ENCODE measurements around the gene TMEM86B. TPM values are rescaled to one million over a fixed set of nuclear protein-coding genes. Genes with fewer than 3 reads are reported as not detected.

TMEM86B gene
- total RNA-seq, 2 donors from 2014 or later, result 2.2 to 2.9 TPM

GRCh38 chr19:55246462-55247451 lies 18.2 kb upstream of the TMEM86B start:
- DNase-seq, result no peak
- no peak for ATAC-seq
- intact Hi-C loops (cut with DNase I, micrococcal nuclease), result no loop called here

GRCh38 chr19:55245236-55245904 lies 16.8 kb upstream of the TMEM86B start:
- ATAC-seq, result no peak
- no peak for DNase-seq
- intact Hi-C loops (cut with DNase I, micrococcal nuclease), result no loop called here

- ATAC-seq, result no peak
- DNase-seq, result no peak
- intact Hi-C loops (cut with DNase I, micrococcal nuclease), result no loop called here
Measured at GRCh38 chr19:55244004-55244680, 15.6 kb upstream of the TMEM86B start.

DNA sequence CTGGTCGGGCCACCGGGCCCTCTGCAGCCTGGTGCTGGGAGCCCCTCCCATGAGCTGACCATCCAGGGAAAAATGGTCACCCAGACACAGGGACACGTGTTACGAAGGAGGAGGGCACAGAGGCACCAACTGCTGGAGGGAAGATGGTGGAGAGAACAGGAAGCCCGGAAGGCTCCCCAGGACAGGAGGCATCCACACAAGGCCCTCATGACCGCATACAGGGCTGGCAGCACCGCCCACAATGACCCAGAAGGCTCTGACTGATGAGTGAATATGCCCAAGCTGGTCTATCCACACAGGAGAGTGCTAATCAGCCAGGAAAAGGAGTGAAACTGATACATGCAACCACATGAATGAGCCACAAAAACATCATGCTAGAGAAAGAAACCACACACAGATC lies 14.0 kb upstream of the TMEM86B start:
- DNase-seq, result no peak
- no peak for ATAC-seq
- intact Hi-C loops (cut with DNase I, micrococcal nuclease), result no loop called here

DNA sequence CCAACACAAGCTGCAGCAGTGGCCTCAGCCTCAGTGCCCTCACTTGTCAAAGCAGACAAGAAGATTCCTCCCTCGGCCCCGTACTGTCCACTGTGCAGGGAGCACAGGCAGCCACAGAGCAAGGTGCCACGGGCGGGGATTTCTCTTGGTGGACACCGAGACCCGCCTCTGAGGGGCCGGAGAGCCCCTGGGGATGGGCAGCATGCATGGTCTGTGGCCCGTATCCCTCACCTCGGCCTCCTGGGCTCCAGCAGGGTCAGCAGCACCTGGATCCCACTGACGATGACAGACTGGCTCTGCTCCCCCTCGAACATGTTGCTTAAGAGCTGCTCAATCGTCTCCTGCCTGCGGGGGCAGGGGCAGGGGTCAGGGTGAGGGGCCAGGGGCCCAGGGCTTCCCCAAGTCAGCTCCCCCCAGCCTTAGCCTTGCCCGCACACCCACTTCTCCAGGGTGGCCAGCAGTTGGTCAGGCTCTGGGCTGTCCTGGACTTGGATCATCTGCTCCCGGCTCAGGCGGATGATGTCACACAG lies 13.4 kb upstream of the TMEM86B start:
- intact Hi-C loops (cut with DNase I, micrococcal nuclease), result no loop called here
- ATAC-seq (no peak), DNase-seq (no peak)

- ATAC-seq (peak; percentile 6), DNase-seq (no peak)
- intact Hi-C loops (cut with DNase I, micrococcal nuclease), result no loop called here
Measured at GRCh38 chr19:55241143-55241934, 12.8 kb upstream of the TMEM86B start.

DNA sequence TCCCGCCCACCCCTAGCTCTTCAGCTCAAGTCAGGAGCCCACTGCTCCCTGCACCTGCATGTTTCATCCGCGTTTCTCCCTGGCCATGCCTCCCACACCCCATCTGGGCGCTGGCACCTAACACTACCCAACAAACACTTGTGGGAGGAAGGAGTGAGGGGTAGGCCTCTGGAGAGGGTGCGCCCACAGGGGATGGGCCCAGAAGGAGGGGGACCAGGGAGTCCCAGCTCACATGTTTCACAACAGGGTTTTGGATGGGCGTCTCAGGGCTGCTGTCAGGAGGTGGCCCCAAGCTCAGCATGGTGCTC lies 12.1 kb upstream of the TMEM86B start:
- ATAC-seq (no peak), DNase-seq (no peak)
- intact Hi-C loops (cut with DNase I, micrococcal nuclease), result no loop called here

GRCh38 chr19:55239004-55239403 lies 10.4 kb upstream of the TMEM86B start:
- intact Hi-C loops (cut with DNase I, micrococcal nuclease), result no loop called here
- ATAC-seq (no peak), DNase-seq (no peak)

DNA sequence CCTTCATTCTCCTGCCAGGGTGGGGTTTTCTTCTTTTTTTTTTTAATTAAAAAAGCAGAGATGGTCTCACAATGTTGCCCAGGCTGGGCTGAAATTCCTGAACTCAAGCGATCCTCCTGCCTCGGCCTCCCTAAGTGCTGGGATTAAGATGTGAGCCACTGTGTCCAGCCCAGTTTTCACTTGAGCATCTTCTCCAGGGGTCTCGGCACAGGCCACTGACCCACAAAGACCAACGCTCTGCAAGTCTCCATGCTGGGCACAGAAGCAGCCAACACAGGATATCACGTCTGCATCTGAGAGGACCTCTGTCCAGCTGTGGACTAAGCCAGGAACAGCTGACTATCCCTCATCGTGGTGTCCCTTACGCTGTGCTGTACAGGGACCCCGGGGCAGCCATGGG lies 9.5 kb upstream of the TMEM86B start:
- intact Hi-C loops (cut with DNase I, micrococcal nuclease), result no loop called here
- ATAC-seq, result no peak
- no peak for DNase-seq

- ATAC-seq (no peak), DNase-seq (no peak)
- intact Hi-C loops (cut with DNase I, micrococcal nuclease), result no loop called here
Measured at GRCh38 chr19:55232986-55233385, 4.4 kb upstream of the TMEM86B start.

DNA sequence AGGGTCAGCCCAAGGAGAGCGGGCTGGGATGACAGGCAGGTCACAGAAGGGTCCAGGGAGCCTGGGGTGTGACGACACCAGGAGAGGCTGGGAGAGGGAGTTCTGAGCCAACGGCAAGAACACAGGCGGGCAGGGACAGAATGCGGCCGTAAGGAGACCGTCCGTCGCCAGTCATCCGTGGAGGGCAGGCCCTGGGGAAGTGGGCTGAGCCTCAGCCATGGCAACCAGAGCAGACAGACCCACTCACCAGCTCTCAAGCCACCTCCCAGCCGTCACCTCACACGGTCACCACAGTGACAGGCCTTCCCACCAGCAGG lies 3.7 kb upstream of the TMEM86B start:
- no peak for DNase-seq
- ATAC-seq, result no peak
- intact Hi-C loops (cut with DNase I, micrococcal nuclease), result no loop called here

DNA sequence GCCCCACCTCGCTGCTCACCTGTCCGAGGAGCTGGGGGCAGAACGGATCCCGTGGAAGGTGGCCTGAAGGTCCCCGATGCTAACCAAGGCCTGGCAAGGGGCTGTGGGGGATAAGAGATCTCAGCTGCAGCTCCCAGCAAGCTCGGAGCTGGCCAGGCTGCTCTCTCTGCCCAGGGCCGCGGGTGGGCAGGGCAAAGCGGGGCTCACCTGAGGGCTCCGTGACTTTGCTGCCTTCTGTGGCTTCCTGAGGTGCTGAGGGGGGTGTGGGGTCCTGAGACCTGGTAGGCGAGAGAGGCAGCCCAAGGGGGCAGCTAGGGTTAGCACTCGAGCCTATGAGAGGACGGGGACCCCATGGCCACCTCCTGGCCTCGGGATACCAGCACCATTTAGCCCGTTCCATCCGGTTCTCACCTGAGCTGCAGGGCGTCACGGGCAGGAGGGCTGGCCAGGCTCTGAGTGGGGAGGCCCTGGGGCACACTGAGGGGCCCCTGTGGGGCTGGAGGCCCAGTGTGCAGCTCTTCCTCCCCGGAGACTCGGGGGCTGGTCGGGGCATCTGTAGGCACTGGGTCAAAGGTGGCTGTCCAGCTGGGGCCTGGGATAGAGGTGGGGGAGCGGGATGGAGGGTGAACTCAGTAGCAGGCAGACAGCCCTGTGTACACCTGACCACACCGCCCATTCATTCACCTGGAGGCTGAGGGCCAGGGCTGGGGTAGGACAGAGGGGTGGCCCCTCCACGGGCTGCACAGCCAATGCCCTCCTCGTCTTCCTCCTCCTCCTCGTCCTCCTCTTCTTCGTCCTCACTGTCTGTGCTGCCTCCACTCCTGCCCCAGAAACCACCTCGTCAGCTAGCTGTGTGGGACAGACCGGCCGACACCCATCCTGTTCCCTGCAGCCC lies 3.1 kb upstream of the TMEM86B start:
- intact Hi-C loops (cut with DNase I, micrococcal nuclease), result no loop called here
- DNase-seq (no peak), ATAC-seq (no peak)

- DNase-seq, result no peak
- intact Hi-C loops (cut with DNase I, micrococcal nuclease), result no loop called here
- no peak for ATAC-seq
Measured at GRCh38 chr19:55230780-55231179, 2.2 kb upstream of the TMEM86B start.

DNA sequence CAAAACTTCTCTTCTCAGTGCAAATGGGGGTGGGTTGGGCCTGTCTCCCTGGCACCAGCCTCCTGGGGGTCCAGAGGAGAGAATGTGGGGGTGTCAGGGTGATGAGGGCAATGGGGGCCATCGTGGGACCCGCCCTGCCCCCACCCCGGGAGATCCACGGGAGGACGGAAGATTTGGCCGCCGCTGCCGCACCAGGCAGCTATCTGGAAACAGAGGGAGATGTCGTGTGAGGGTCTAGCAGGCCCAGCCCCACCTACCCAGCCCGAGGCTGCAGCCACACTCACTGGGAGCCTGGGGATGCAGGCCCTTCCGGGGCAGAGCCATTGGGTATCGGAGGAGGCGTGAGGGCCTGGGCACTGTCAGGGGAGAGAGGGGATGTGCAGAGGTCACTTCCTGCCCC lies 1.8 kb upstream of the TMEM86B start:
- intact Hi-C loops (cut with DNase I, micrococcal nuclease), result no loop called here
- no peak for ATAC-seq
- no peak for DNase-seq

- ATAC-seq, result no peak
- no peak for DNase-seq
- intact Hi-C loops (cut with DNase I, micrococcal nuclease), result no loop called here
Measured at GRCh38 chr19:55229789-55230182, 1.2 kb upstream of the TMEM86B start.

- intact Hi-C loops (cut with DNase I, micrococcal nuclease), result no loop called here
- no peak for DNase-seq
- ATAC-seq, result no peak
Measured at GRCh38 chr19:55229145-55229788, 704 bp upstream of the TMEM86B start.

- intact Hi-C loops (cut with DNase I, micrococcal nuclease), result no loop called here
- DNase-seq (no peak), ATAC-seq (no peak)
Measured at GRCh38 chr19:55228015-55228391, 560 bp downstream of the TMEM86B start.

Measured in left colon (tissue), 2 donors.